HepG2 (cell line): ENCODE results near the gene MXRA8. TPM values are rescaled to one million over a fixed set of nuclear protein-coding genes. Genes with fewer than 3 reads are reported as not detected.

Experiments
- BHLHE40 ChIP-seq: IDR thresholded peaks from 2 replicates; pipeline ENCODE4 v1.6.1; 2011; ENCODE audit warnings: low read length, improper control_type of control experiment
- NFRKB ChIP-seq: fragments of 450-650 bp; IDR thresholded peaks from 2 replicates; pipeline ENCODE4 v1.6.1; 2017
- ONECUT2 ChIP-seq: sonication (generic); formaldehyde crosslinking; IDR thresholded peaks from 2 replicates; pipeline ENCODE4 v1.4.0; 2020; ENCODE audit warnings: missing genetic modification reagents
- POGZ ChIP-seq: sonication (generic); formaldehyde crosslinking; IDR thresholded peaks from 2 replicates; pipeline ENCODE4 v1.4.0; 2020; ENCODE audit warnings: mild to moderate bottlenecking, missing genetic modification reagents
- ZBTB38 ChIP-seq: sonication (generic); formaldehyde crosslinking; IDR thresholded peaks from 2 replicates; pipeline ENCODE4 v1.5.1; 2020; ENCODE audit warnings: mild to moderate bottlenecking, missing genetic modification reagents
- ZFP36L2 ChIP-seq: sonication (generic); formaldehyde crosslinking; IDR thresholded peaks from 2 replicates; pipeline ENCODE4 v1.4.0; 2020; ENCODE audit warnings: missing genetic modification reagents
- ZNF101 ChIP-seq: sonication (generic); formaldehyde crosslinking; IDR thresholded peaks from 2 replicates; pipeline ENCODE4 v1.4.0; 2020; ENCODE audit warnings: mild to moderate bottlenecking, low read depth, missing genetic modification reagents, borderline replicate concordance
- ZNF543 ChIP-seq: sonication (generic); formaldehyde crosslinking; IDR thresholded peaks from 2 replicates; pipeline ENCODE4 v1.4.0; 2020; ENCODE audit warnings: mild to moderate bottlenecking, missing genetic modification reagents
- ZNF761 ChIP-seq: sonication (generic); formaldehyde crosslinking; conservative IDR thresholded peaks from 2 replicates; pipeline ENCODE4 v1.4.0; 2020; ENCODE audit warnings: mild to moderate bottlenecking, missing genetic modification reagents
- ZNF772 ChIP-seq: sonication (generic); formaldehyde crosslinking; IDR thresholded peaks from 2 replicates; pipeline ENCODE4 v1.5.0; 2020; ENCODE audit warnings: mild to moderate bottlenecking, missing genetic modification reagents
- polyA plus RNA-seq, 8 experiments: library from polyadenylated mRNA; depleted of rRNA in 3 of 8; stranded (reverse) in 7 of 8; unstranded in 1 of 8; fragments of >200 nt; fragmentation: Illumina TruSeq in 4 of 8; extraction: Trizol in 4 of 8; gene quantifications; 2 replicates each; pipeline versions ENCODE4 v1.2.1 to v1.2.3, GENCODE V29; 2011 to 2016; ENCODE audit warnings: low read depth in 4 of 8, missing spikeins in 1 of 8, mixed read lengths in 1 of 8; ENCODE audit not compliant: insufficient read depth in 1 of 8
- total RNA-seq, 5 experiments: library from RNA; depleted of rRNA; stranded (reverse); fragments of >200 nt; fragmentation: Illumina TruSeq; extraction: Trizol; gene quantifications; 2 replicates each; pipeline ENCODE4 v1.2.3, GENCODE V29; 2016; ENCODE audit warnings: low read depth in 1 of 5
- TF ChIP-seq, protein P1 (sequence below): sonication (generic); formaldehyde crosslinking; IDR thresholded peaks from 2 replicates; pipeline ENCODE4 v1.5.0; 2020; ENCODE audit warnings: mild to moderate bottlenecking, missing genetic modification reagents, borderline replicate concordance
- TF ChIP-seq, protein P2 (sequence below): sonication (generic); formaldehyde crosslinking; IDR thresholded peaks from 2 replicates; pipeline ENCODE4 v1.8.1; 2023; ENCODE audit warnings: mild to moderate bottlenecking, missing genetic modification reagents, borderline replicate concordance
- TF ChIP-seq, protein P3 (sequence below): IDR thresholded peaks from 2 replicates; pipeline ENCODE4 v1.6.1; 2016; ENCODE audit warnings: missing genetic modification reagents, missing compliant biosample characterization
- TF ChIP-seq, protein P4 (sequence below): sonication (generic); formaldehyde crosslinking; IDR thresholded peaks from 2 replicates; pipeline ENCODE4 v1.4.0; 2020; ENCODE audit warnings: missing genetic modification reagents

Gene MXRA8
- total and polyA plus RNA-seq, 2 of the 13 experiments (the other 11 are each of a cell fraction or from before 2014, with no cell fraction given): 19.8 to 44.8 TPM

DNA sequence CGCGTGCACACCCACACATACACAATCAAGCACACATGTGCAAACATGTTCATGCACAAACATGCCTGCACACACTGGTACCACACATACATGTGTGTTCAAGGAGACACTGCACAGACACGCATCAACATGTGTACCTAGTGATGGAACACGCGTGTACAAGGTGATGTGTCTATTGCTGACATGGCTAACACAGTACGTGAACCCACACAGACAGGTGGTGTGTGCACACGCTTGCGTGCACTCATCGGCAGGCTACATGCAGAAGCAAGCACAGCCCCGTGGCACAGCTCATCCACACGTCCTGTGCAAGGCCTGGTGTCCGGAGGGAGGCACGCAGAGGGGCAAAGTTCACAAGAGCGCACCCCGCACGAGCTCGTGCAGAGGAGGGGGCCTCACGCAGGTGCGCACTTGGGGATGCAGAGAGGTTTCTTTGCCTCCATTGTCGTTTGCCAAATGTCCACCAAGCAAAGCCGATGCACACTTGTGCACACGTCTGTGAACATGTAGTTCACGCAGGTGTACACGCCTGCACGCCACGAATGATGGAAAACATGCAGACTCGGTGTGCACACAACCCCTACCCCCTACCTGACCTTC is 51.6 kb downstream of the MXRA8 start (continued):
- TF ChIP-seq POGZ (CRISPR knock-in tag) (no peak; the same call in none of the 2 replicates), BHLHE40 (peak; percentile 57), ONECUT2 (no peak), ZNF761 (CRISPR knock-in tag) (no peak), ZNF101 (no peak), NFRKB (no peak), ZNF543 (0 out of 2 replicates have a peak, but pooled peaks have one; percentile 14), ZBTB38 (CRISPR knock-in tag) (0 out of 2 replicates have a peak, but pooled peaks have one; percentile 70), ZNF772 (CRISPR knock-in tag) (no peak), ZFP36L2 (no peak)
- TF ChIP-seq, protein P1, sequence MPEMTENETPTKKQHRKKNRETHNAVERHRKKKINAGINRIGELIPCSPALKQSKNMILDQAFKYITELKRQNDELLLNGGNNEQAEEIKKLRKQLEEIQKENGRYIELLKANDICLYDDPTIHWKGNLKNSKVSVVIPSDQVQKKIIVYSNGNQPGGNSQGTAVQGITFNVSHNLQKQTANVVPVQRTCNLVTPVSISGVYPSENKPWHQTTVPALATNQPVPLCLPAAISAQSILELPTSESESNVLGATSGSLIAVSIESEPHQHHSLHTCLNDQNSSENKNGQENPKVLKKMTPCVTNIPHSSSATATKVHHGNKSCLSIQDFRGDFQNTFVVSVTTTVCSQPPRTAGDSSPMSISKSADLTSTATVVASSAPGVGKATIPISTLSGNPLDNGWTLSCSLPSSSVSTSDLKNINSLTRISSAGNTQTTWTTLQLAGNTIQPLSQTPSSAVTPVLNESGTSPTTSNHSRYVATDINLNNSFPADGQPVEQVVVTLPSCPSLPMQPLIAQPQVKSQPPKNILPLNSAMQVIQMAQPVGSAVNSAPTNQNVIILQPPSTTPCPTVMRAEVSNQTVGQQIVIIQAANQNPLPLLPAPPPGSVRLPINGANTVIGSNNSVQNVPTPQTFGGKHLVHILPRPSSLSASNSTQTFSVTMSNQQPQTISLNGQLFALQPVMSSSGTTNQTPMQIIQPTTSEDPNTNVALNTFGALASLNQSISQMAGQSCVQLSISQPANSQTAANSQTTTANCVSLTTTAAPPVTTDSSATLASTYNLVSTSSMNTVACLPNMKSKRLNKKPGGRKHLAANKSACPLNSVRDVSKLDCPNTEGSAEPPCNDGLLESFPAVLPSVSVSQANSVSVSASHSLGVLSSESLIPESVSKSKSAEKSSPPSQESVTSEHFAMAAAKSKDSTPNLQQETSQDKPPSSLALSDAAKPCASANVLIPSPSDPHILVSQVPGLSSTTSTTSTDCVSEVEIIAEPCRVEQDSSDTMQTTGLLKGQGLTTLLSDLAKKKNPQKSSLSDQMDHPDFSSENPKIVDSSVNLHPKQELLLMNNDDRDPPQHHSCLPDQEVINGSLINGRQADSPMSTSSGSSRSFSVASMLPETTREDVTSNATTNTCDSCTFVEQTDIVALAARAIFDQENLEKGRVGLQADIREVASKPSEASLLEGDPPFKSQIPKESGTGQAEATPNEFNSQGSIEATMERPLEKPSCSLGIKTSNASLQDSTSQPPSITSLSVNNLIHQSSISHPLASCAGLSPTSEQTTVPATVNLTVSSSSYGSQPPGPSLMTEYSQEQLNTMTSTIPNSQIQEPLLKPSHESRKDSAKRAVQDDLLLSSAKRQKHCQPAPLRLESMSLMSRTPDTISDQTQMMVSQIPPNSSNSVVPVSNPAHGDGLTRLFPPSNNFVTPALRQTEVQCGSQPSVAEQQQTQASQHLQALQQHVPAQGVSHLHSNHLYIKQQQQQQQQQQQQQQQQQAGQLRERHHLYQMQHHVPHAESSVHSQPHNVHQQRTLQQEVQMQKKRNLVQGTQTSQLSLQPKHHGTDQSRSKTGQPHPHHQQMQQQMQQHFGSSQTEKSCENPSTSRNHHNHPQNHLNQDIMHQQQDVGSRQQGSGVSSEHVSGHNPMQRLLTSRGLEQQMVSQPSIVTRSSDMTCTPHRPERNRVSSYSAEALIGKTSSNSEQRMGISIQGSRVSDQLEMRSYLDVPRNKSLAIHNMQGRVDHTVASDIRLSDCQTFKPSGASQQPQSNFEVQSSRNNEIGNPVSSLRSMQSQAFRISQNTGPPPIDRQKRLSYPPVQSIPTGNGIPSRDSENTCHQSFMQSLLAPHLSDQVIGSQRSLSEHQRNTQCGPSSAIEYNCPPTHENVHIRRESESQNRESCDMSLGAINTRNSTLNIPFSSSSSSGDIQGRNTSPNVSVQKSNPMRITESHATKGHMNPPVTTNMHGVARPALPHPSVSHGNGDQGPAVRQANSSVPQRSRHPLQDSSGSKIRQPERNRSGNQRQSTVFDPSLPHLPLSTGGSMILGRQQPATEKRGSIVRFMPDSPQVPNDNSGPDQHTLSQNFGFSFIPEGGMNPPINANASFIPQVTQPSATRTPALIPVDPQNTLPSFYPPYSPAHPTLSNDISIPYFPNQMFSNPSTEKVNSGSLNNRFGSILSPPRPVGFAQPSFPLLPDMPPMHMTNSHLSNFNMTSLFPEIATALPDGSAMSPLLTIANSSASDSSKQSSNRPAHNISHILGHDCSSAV: no peak
- TF ChIP-seq, protein P2, sequence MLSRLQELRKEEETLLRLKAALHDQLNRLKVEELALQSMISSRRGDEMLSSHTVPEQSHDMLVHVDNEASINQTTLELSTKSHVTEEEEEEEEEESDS: no peak
- TF ChIP-seq, protein P3, sequence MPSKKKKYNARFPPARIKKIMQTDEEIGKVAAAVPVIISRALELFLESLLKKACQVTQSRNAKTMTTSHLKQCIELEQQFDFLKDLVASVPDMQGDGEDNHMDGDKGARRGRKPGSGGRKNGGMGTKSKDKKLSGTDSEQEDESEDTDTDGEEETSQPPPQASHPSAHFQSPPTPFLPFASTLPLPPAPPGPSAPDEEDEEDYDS (CRISPR knock-in tag): no peak
- TF ChIP-seq, protein P4, sequence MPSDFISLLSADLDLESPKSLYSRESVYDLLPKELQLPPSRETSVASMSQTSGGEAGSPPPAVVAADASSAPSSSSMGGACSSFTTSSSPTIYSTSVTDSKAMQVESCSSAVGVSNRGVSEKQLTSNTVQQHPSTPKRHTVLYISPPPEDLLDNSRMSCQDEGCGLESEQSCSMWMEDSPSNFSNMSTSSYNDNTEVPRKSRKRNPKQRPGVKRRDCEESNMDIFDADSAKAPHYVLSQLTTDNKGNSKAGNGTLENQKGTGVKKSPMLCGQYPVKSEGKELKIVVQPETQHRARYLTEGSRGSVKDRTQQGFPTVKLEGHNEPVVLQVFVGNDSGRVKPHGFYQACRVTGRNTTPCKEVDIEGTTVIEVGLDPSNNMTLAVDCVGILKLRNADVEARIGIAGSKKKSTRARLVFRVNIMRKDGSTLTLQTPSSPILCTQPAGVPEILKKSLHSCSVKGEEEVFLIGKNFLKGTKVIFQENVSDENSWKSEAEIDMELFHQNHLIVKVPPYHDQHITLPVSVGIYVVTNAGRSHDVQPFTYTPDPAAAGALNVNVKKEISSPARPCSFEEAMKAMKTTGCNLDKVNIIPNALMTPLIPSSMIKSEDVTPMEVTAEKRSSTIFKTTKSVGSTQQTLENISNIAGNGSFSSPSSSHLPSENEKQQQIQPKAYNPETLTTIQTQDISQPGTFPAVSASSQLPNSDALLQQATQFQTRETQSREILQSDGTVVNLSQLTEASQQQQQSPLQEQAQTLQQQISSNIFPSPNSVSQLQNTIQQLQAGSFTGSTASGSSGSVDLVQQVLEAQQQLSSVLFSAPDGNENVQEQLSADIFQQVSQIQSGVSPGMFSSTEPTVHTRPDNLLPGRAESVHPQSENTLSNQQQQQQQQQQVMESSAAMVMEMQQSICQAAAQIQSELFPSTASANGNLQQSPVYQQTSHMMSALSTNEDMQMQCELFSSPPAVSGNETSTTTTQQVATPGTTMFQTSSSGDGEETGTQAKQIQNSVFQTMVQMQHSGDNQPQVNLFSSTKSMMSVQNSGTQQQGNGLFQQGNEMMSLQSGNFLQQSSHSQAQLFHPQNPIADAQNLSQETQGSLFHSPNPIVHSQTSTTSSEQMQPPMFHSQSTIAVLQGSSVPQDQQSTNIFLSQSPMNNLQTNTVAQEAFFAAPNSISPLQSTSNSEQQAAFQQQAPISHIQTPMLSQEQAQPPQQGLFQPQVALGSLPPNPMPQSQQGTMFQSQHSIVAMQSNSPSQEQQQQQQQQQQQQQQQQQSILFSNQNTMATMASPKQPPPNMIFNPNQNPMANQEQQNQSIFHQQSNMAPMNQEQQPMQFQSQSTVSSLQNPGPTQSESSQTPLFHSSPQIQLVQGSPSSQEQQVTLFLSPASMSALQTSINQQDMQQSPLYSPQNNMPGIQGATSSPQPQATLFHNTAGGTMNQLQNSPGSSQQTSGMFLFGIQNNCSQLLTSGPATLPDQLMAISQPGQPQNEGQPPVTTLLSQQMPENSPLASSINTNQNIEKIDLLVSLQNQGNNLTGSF (CRISPR knock-in tag): no peak
